GM19239 (cell line): Measurements from ENCODE around the gene STAT5A.
A peak's percentile ranks its signal among the peaks of the same experiment; 100 is the strongest.
"Not testable (repeated sequence)": the region's sequence is repeated elsewhere in the genome, so short reads cannot be mapped to it uniquely, and the experiment has no call there.

Experiments used
- DNase-seq: peaks from one replicate; pipeline ENCODE4 v3.0.0; 2011; ENCODE audit warnings: low spot score; ENCODE audit not compliant: insufficient read length
- FAIRE-seq: peaks from 2 replicates; lab custom pipeline; 2011; peaks lifted over from hg19 to GRCh38; lab: Jason Lieb, UNC

The STAT5A gene

GRCh38 chr17:42317967-42318366, 29.7 kb downstream of the STAT5A start:
- not testable (repeated sequence) for FAIRE-seq, DNase-seq

DNA sequence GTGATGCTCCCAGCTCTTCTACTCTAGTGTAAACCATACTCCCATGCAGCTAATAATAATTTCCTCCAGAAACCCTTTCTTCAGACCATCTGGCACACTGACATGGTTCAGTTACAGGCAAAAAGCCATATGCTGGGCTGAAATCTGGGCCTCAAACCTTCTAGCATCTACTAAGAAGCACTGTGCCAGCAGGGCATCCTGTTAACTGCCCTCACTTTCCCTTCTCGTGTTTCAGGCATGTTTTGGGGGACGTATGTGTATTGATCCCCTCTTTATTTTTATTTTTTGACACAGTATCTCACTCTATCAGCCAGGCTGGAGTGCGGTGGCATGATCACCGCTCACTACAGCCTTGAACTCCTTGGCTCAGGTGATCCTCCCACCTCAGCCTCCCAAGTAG, 33.3 kb downstream of the STAT5A start:
- FAIRE-seq, result no peak
- DNase-seq, result no peak

- DNase-seq (peak; percentile 77), FAIRE-seq (peak; percentile 95)
Observed at GRCh38 chr17:42322382-42323267, 34.3 kb downstream of the STAT5A start.

GRCh38 chr17:42323268-42323773, 35.0 kb downstream of the STAT5A start:
- DNase-seq (no peak), FAIRE-seq (no peak)

DNA sequence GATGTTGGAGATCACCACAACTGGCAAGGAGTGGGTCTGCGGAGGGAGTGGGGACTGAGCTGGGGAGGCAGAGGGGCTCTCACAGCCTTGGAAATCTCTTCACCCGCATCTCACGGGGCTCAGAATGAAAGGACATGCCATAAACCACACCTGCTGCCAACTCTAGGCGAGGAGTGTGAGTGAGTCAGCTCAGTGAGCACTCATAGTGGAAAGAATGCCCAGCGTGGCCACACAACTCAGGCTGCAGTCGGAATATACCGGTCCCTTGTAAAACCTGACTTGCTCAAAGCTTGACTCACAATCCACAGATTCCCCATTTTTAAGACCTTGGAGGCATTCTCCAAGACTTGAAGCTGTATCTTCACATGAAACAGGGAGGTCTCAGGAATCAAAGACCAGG, 36.7 kb downstream of the STAT5A start:
- FAIRE-seq, result no peak
- DNase-seq, result no peak

- FAIRE-seq, result no peak
- DNase-seq, result no peak
Observed at GRCh38 chr17:42329025-42329976, 41.0 kb downstream of the STAT5A start.

GRCh38 chr17:42333053-42333452, 44.8 kb downstream of the STAT5A start:
- FAIRE-seq (peak; percentile 28), DNase-seq (no peak)

- DNase-seq, result no peak
- no peak for FAIRE-seq
Observed at GRCh38 chr17:42334677-42335076, 46.4 kb downstream of the STAT5A start.

GRCh38 chr17:42337442-42337841, 49.1 kb downstream of the STAT5A start:
- FAIRE-seq, result peak; percentile 68
- no peak for DNase-seq

GRCh38 chr17:42338427-42338985, 50.2 kb downstream of the STAT5A start:
- FAIRE-seq (no peak), DNase-seq (no peak)

GRCh38 chr17:42339221-42339620, 50.9 kb downstream of the STAT5A start:
- DNase-seq (no peak), FAIRE-seq (no peak)

GRCh38 chr17:42340691-42341127, 52.4 kb downstream of the STAT5A start:
- FAIRE-seq (peak; percentile 47), DNase-seq (no peak)

- FAIRE-seq (peak; percentile 73), DNase-seq (no peak)
Observed at GRCh38 chr17:42341568-42341967, 53.3 kb downstream of the STAT5A start.

DNA sequence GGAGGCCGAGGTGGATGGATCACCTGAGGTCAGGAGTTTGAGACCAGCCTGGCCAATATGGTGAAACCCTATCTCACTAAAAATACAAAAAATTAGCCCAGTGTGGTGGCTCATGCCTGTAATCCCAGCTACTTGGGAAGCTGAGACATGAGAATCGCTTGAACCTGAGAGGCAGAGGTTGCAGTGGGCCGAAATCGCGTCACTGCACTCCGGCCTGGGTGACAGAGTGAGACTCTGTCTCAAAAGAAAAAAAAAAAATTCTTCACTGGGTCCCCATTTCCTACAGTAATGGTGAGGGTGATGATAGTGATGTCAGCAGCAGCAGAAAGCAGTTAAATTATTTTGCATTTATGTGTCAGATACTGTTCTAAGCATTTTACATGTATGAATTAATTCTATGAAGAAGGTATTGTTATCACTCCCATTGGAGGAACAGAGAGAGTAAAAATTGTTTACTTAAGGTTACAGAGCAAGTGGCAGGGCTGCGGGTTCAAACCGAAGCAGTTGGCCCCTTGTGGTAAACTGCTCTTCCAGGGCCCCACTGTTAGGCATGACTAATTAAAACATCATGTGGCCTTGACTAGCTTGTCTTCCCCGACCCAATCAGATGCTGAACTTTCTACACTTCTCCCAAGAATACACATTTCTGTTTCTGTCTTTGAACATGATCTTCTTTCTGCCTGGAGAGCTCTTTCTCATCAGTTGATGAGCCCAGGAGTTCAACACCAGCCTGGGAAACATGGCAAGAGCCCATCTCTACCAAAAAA, 54.1 kb downstream of the STAT5A start:
- no peak for DNase-seq
- peak; percentile 74 for FAIRE-seq

DNA sequence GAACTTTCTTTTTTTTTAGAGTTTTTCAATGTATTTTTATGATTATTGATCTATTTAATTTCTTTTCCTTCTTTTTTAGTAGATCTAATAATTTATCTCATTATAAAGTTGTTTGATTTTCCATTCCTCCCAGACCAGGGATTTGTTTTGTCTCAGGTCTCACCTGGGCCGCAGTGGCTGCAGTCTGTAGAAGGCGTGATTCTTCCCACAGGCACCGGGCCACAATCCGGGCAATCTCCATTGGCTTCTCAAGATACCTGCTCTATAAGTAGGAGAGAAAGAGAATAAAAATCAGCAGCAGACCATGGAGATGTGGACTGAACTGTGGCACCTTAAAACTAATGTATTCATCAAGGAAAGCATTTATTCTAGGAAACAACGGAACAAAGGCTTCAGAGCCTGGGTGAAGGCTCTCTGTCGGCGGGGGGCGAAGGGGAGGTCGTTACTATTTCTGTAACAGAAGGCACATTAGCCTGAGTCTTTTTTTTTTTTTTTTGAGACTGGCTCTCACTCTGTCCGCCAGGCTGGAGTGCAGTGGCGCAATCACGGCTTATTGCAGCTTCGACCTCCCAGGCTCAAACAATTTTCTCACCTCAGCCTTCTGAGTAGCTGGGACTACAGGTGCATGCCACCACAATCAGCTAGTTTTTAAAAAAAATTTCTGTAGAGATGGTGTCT, 57.2 kb downstream of the STAT5A start:
- FAIRE-seq (no peak), DNase-seq (no peak)

- FAIRE-seq (no peak), DNase-seq (no peak)
Observed at GRCh38 chr17:42346481-42346880, 58.2 kb downstream of the STAT5A start.

DNA sequence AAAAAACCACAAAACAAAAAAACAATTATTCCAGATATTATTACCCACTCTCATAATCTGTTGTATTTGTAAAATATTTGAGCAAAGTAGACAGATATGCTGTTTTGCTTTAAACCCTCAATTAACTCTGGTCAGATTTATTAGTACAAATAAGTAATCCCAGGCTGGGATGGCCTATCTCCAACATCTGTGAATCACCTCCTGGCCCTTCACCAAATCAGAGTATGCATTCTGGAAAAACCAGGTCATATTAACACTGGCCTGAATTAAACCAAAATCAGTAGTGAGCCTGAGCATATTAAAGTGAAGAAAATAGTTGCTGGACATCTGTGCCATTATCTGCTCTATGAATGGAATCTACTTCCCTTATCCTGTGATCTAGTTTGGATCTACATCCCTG, 58.9 kb downstream of the STAT5A start:
- no peak for DNase-seq
- no peak for FAIRE-seq

DNA sequence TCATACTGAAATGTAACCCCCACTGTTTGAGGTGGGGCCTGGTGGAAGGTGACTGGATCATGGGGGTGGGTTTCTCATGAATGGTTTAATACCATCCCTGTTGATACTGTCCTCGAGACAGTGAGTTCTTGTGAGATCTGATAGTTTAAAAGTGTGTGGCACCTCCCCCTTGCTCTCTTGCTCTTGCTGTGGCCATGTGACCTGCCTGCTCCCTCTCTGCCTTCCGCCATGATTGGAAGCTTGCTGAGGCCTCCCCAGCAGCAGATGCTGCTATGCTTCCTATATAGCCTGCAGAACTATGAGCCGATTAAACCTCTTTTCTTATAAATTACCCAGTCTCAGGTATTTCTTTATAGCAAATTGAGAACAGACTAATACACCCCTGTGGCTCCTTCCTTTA, 59.3 kb downstream of the STAT5A start:
- DNase-seq (no peak), FAIRE-seq (no peak)

GRCh38 chr17:42348104-42348503, 59.8 kb downstream of the STAT5A start:
- DNase-seq (no peak), FAIRE-seq (no peak)
